Prostate gland (tissue), 2 donors: ENCODE results near the gene NPPA. TPM values are rescaled to one million over a fixed set of nuclear protein-coding genes. Genes with fewer than 3 reads are reported as not detected.
A peak's percentile ranks its signal among the peaks of the same experiment; 100 is the strongest.

ENCODE experiments used
- DNase-seq: peaks from one replicate; pipeline ENCODE4 v3.0.0-alpha.2; 2019; ENCODE audit warnings: low spot score
- H3K27ac ChIP-seq, 2 donors: fragments of 200-600 bp; sonication (generic); 2 replicates each; pipeline ENCODE4 v1.5.1; 2017 to 2019
- H3K27me3 ChIP-seq: fragments of 200-600 bp; sonication (generic); replicated peaks from 2 replicates; pipeline ENCODE4 v1.5.1; 2019; ENCODE audit not compliant: insufficient read depth
- H3K36me3 ChIP-seq, 2 donors: fragments of 200-600 bp; sonication (generic); 1 replicate in 1 of 2; 2 replicates in 1 of 2; pipeline versions ENCODE4 v1.5.1 to v1.8.1; 2017 to 2019
- H3K4me1 ChIP-seq: fragments of 200-600 bp; sonication (generic); replicated peaks from 2 replicates; pipeline ENCODE4 v1.5.1; 2019
- H3K4me3 ChIP-seq, 2 donors: fragments of 200-600 bp; sonication (generic); 2 replicates each; pipeline ENCODE4 v1.5.1; 2017 to 2019
- H3K9me3 ChIP-seq: fragments of 200-600 bp; sonication (generic); 2 replicates; pipeline ENCODE4 v1.5.1; 2017
- POLR2A ChIP-seq: fragments of 450-650 bp; IDR thresholded peaks from one replicate; pipeline ENCODE4 v1.6.1; 2016; ENCODE audit warnings: antibody characterized with exemption, mild to moderate bottlenecking
- POLR2AphosphoS5 ChIP-seq: sonication (generic); formaldehyde crosslinking; IDR thresholded peaks from one replicate; pipeline ENCODE4 v1.6.1; 2017; ENCODE audit warnings: antibody characterized with exemption
- WGBS: methylation state at CpG from one replicate; pipeline ENCODE4 v1.1.5; 2018; 5-methylcytosine and 5-hydroxymethylcytosine counted together
- intact Hi-C: fragments of 100-400 bp; cut with DNase I; formaldehyde crosslinking; loops from one replicate; pipeline ENCODE4 v1.14.2; 2022
- total RNA-seq, 2 donors: library from RNA; depleted of rRNA; stranded (reverse); fragments of >200 nt; gene quantifications; one replicate each; pipeline ENCODE4 v1.1.0, GENCODE V29; 2016
- TF ChIP-seq, protein P1 (sequence below), 4 experiments: fragments of 200-600 bp in 2 of 4; fragments of 450-650 bp in 2 of 4; sonication (generic) in 2 of 4; IDR thresholded peaks; 1 replicate in 3 of 4; 2 replicates in 1 of 4; pipeline ENCODE4 v1.5.1; 2016 to 2019; ENCODE audit warnings: antibody characterized with exemption in 4 of 4, mild to moderate bottlenecking in 2 of 4, moderate library complexity in 2 of 4

The NPPA gene
- total RNA-seq, 2 donors from 2014 or later, result 1.3 TPM; not detected in 1

GRCh38 chr1:11875094-11875493 is 27.5 kb upstream of the NPPA start:
- intact Hi-C loops, result no loop called here
- no peak overlapping the region for H3K27ac ChIP-seq
- no peaks in the 10 kb centered on the region for H3K9me3 ChIP-seq
- H3K27me3 ChIP-seq, result peaks cover 3% of the 10 kb centered on the region
- TF ChIP-seq, protein P1, sequence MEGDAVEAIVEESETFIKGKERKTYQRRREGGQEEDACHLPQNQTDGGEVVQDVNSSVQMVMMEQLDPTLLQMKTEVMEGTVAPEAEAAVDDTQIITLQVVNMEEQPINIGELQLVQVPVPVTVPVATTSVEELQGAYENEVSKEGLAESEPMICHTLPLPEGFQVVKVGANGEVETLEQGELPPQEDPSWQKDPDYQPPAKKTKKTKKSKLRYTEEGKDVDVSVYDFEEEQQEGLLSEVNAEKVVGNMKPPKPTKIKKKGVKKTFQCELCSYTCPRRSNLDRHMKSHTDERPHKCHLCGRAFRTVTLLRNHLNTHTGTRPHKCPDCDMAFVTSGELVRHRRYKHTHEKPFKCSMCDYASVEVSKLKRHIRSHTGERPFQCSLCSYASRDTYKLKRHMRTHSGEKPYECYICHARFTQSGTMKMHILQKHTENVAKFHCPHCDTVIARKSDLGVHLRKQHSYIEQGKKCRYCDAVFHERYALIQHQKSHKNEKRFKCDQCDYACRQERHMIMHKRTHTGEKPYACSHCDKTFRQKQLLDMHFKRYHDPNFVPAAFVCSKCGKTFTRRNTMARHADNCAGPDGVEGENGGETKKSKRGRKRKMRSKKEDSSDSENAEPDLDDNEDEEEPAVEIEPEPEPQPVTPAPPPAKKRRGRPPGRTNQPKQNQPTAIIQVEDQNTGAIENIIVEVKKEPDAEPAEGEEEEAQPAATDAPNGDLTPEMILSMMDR (IDR thresholded peaks at IDR 0.05), result no peak
- no peak for TF ChIP-seq POLR2A
- TF ChIP-seq POLR2AphosphoS5, result no peak
- H3K4me1 ChIP-seq, result no peaks in the 10 kb centered on the region
- H3K36me3 ChIP-seq, result no peaks in the 10 kb centered on the region
- DNase-seq, result no peak
- no peak overlapping the region for H3K4me3 ChIP-seq
- WGBS, result 70% methylated on average over 10 of the region's 10 CpGs

- no peak for DNase-seq
- intact Hi-C loops, result no loop called here
- no peaks in the 10 kb centered on the region for H3K9me3 ChIP-seq
- H3K27ac ChIP-seq, result no peak overlapping the region
- H3K4me3 ChIP-seq, result no peak overlapping the region
- WGBS, result 66% methylated on average over 6 of the region's 6 CpGs
- TF ChIP-seq POLR2AphosphoS5 (no peak), POLR2A (no peak)
- TF ChIP-seq, protein P1 (IDR thresholded peaks at IDR 0.05), result no peak
- no peaks in the 10 kb centered on the region for H3K36me3 ChIP-seq
- H3K27me3 ChIP-seq, result peaks cover 3% of the 10 kb centered on the region
- no peaks in the 10 kb centered on the region for H3K4me1 ChIP-seq
Measured at GRCh38 chr1:11874624-11875023, 27.0 kb upstream of the NPPA start.

DNA sequence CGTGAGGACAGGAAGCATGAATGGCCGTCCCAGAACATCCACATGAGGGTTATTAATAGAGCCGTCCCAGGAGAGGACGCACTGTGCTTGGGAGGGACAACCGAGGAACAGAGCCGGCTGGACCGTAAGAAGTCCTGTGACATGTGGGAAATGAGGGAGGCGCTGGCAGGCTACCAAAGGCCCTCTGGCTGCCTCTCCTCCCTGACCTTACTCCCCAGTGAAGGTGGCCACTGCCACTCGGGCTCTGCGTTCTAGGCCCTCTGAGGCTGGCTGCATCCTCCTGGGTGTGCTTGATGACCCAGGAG is 26.6 kb upstream of the NPPA start:
- intact Hi-C loops, result no loop called here
- Histone ChIP-seq H3K9me3 (no peaks in the 10 kb centered on the region), H3K4me3 (no peak overlapping the region), H3K4me1 (no peaks in the 10 kb centered on the region), H3K36me3 (no peaks in the 10 kb centered on the region), H3K27ac (no peak overlapping the region), H3K27me3 (peaks cover 3% of the 10 kb centered on the region)
- no peak for DNase-seq
- TF ChIP-seq, protein P1 (IDR thresholded peaks at IDR 0.05), result no peak
- peak; percentile 48 for TF ChIP-seq POLR2AphosphoS5
- 64% methylated on average over 10 of the region's 10 CpGs for WGBS

- Histone ChIP-seq H3K27ac (no peak overlapping the region), H3K4me3 (no peak overlapping the region), H3K9me3 (no peaks in the 10 kb centered on the region), H3K36me3 (no peaks in the 10 kb centered on the region), H3K27me3 (peaks cover 3% of the 10 kb centered on the region), H3K4me1 (no peaks in the 10 kb centered on the region)
- TF ChIP-seq POLR2AphosphoS5 (no peak), POLR2A (no peak)
- TF ChIP-seq, protein P1 (IDR thresholded peaks at IDR 0.05), result no peak
- 72% methylated on average over 14 of the region's 14 CpGs for WGBS
- intact Hi-C loops, result no loop called here
- no peak for DNase-seq
Measured at GRCh38 chr1:11873395-11874257, 26.0 kb upstream of the NPPA start.

- WGBS, result 55% methylated on average over 7 of the region's 7 CpGs
Measured at GRCh38 chr1:11872545-11872944, 25.0 kb upstream of the NPPA start.

More at GRCh38 chr1:11872545-11872944, 25.0 kb upstream of the NPPA start:
- H3K4me3 ChIP-seq, result no peak overlapping the region
- no peak for DNase-seq
- H3K9me3 ChIP-seq, result no peaks in the 10 kb centered on the region
- H3K27me3 ChIP-seq, result peaks cover 3% of the 10 kb centered on the region
- intact Hi-C loops, result no loop called here
- no peak for TF ChIP-seq POLR2A
- TF ChIP-seq, protein P1 (IDR thresholded peaks at IDR 0.05), result no peak
- TF ChIP-seq POLR2AphosphoS5, result no peak
- no peak overlapping the region for H3K27ac ChIP-seq
- no peaks in the 10 kb centered on the region for H3K36me3 ChIP-seq
- H3K4me1 ChIP-seq, result no peaks in the 10 kb centered on the region
